Measurements from ENCODE around the gene HLA-G.

HLA-G gene

GRCh38 chr6:29829766-29830165 is 2.1 kb downstream of the HLA-G start:
- no peak for TF ChIP-seq ZFX (IDR thresholded peaks at IDR 0.05; ENCODE audit: borderline replicate concordance)
- TF ChIP-seq, protein P1, sequence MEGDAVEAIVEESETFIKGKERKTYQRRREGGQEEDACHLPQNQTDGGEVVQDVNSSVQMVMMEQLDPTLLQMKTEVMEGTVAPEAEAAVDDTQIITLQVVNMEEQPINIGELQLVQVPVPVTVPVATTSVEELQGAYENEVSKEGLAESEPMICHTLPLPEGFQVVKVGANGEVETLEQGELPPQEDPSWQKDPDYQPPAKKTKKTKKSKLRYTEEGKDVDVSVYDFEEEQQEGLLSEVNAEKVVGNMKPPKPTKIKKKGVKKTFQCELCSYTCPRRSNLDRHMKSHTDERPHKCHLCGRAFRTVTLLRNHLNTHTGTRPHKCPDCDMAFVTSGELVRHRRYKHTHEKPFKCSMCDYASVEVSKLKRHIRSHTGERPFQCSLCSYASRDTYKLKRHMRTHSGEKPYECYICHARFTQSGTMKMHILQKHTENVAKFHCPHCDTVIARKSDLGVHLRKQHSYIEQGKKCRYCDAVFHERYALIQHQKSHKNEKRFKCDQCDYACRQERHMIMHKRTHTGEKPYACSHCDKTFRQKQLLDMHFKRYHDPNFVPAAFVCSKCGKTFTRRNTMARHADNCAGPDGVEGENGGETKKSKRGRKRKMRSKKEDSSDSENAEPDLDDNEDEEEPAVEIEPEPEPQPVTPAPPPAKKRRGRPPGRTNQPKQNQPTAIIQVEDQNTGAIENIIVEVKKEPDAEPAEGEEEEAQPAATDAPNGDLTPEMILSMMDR (IDR thresholded peaks at IDR 0.05), result no peak
- no peak overlapping the region for H3K27ac ChIP-seq

GRCh38 chr6:29830409-29830808 is 2.8 kb downstream of the HLA-G start:
- no peak overlapping the region for H3K27ac ChIP-seq
- no peak for TF ChIP-seq ZFX (IDR thresholded peaks at IDR 0.05; ENCODE audit: borderline replicate concordance)
- TF ChIP-seq, protein P1 (IDR thresholded peaks at IDR 0.05), result no peak

- TF ChIP-seq ZFX (IDR thresholded peaks at IDR 0.05; ENCODE audit: borderline replicate concordance), result no peak
- TF ChIP-seq, protein P1 (IDR thresholded peaks at IDR 0.05), result no peak
- no peak overlapping the region for H3K27ac ChIP-seq
Measured at GRCh38 chr6:29831776-29832175, 4.2 kb downstream of the HLA-G start.

- TF ChIP-seq, protein P1 (IDR thresholded peaks at IDR 0.05), result peak; percentile 73
- no peak for TF ChIP-seq ZFX (IDR thresholded peaks at IDR 0.05; ENCODE audit: borderline replicate concordance)
- no peak overlapping the region for H3K27ac ChIP-seq
Measured at GRCh38 chr6:29834564-29835436, 7.2 kb downstream of the HLA-G start.

DNA sequence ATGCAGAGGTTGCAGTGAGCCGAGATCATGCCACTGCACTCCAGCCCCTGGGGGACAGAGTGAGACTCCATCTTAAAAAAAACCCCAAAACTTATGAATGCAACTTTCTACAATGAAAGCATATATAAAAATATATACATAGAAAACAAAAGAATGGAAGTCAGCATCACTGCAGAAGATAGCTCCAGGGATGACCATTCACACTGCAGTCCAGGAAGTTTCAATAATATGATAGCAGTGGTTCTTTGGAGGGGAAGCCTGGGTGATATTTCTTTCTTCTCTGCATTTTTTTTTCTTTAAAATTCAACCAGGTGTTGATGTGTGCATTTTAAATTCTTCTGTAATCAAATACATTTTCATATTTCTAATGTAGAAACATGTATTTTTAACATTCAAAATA is 12.3 kb downstream of the HLA-G start:
- no peak overlapping the region for H3K27ac ChIP-seq
- no peak for TF ChIP-seq ZFX (IDR thresholded peaks at IDR 0.05; ENCODE audit: borderline replicate concordance)
- TF ChIP-seq, protein P1 (IDR thresholded peaks at IDR 0.05), result no peak

GRCh38 chr6:29841030-29841429 is 13.4 kb downstream of the HLA-G start:
- TF ChIP-seq, protein P1 (IDR thresholded peaks at IDR 0.05), result no peak
- no peak for TF ChIP-seq ZFX (IDR thresholded peaks at IDR 0.05; ENCODE audit: borderline replicate concordance)
- H3K27ac ChIP-seq, result no peak overlapping the region

GRCh38 chr6:29845405-29846006 is 17.9 kb downstream of the HLA-G start:
- no peak overlapping the region for H3K27ac ChIP-seq
- TF ChIP-seq, protein P1 (IDR thresholded peaks at IDR 0.05), result no peak

Measured in 22Rv1 (cell line).